ENCODE data around the gene CAMTA1.

- no peak for TF ChIP-seq POLR2A (IDR thresholded peaks at IDR 0.05)
- no peak for TF ChIP-seq CTCF (IDR thresholded peaks at IDR 0.05)
- TF ChIP-seq POLR2AphosphoS5 (IDR thresholded peaks at IDR 0.05) = no peak
- TF ChIP-seq EP300 (IDR thresholded peaks at IDR 0.05) = no peak
Measured at GRCh38 chr1:7389906-7390603, 604.8 kb downstream of the CAMTA1 start.

All from stomach (tissue), 4 donors.